IPS DF 19.7 (cell line): Measurements from ENCODE around the gene PTPRN2.

Experiments used
- DNase-seq: peaks from one replicate; pipeline ENCODE4 v3.0.0-alpha.2; 2013; ENCODE audit warnings: low read depth, low spot score

The PTPRN2 gene

GRCh38 chr7:157818701-157819454, 768.7 kb downstream of the PTPRN2 start:
- no peak for DNase-seq

GRCh38 chr7:157817944-157818700, 769.5 kb downstream of the PTPRN2 start:
- no peak for DNase-seq

- no peak for DNase-seq
Measured at GRCh38 chr7:157817433-157817832, 770.2 kb downstream of the PTPRN2 start.

- DNase-seq: no peak
Measured at GRCh38 chr7:157816526-157817250, 770.9 kb downstream of the PTPRN2 start.

- no peak for DNase-seq
Measured at GRCh38 chr7:157816086-157816485, 771.5 kb downstream of the PTPRN2 start.

- no peak for DNase-seq
Measured at GRCh38 chr7:157815706-157816022, 772.0 kb downstream of the PTPRN2 start.

- DNase-seq: no peak
Measured at GRCh38 chr7:157814931-157815705, 772.5 kb downstream of the PTPRN2 start.

GRCh38 chr7:157813741-157814661, 773.6 kb downstream of the PTPRN2 start:
- DNase-seq: no peak

GRCh38 chr7:157813053-157813452, 774.6 kb downstream of the PTPRN2 start:
- no peak for DNase-seq

GRCh38 chr7:157811946-157812345, 775.7 kb downstream of the PTPRN2 start:
- no peak for DNase-seq

- DNase-seq: no peak
Measured at GRCh38 chr7:157809863-157810851, 777.5 kb downstream of the PTPRN2 start.

- DNase-seq: no peak
Measured at GRCh38 chr7:157809154-157809862, 778.3 kb downstream of the PTPRN2 start.

GRCh38 chr7:157808042-157808441, 779.6 kb downstream of the PTPRN2 start:
- no peak for DNase-seq

GRCh38 chr7:157807510-157807909, 780.1 kb downstream of the PTPRN2 start:
- no peak for DNase-seq

GRCh38 chr7:157806711-157807110, 780.9 kb downstream of the PTPRN2 start:
- DNase-seq: no peak

GRCh38 chr7:157805713-157806112, 781.9 kb downstream of the PTPRN2 start:
- DNase-seq: no peak

- no peak for DNase-seq
Measured at GRCh38 chr7:157803906-157804305, 783.7 kb downstream of the PTPRN2 start.

- DNase-seq: no peak
Measured at GRCh38 chr7:157801971-157802675, 785.5 kb downstream of the PTPRN2 start.
